HEK293T (cell line): ENCODE measurements around the gene CEP83.

Experiments
- FOXA1 ChIP-seq: fragments of 450-650 bp; IDR thresholded peaks from 2 replicates; pipeline ENCODE4 v1.6.1; 2016; ENCODE audit warnings: mild to moderate bottlenecking
- FOXK2 ChIP-seq: fragments of 450-650 bp; IDR thresholded peaks from 2 replicates; pipeline ENCODE4 v1.6.1; 2016; ENCODE audit warnings: mild to moderate bottlenecking

- no peak for TF ChIP-seq FOXK2
- no peak for TF ChIP-seq FOXA1
These were observed 147.3 kb downstream of the CEP83 start for GRCh38 chr12:94312378-94312777.
